Astrocyte (in vitro differentiated cells and primary cell): ENCODE data around the gene CNTN5. TPM values are rescaled to one million over a fixed set of nuclear protein-coding genes. Genes with fewer than 3 reads are reported as not detected.

Experiments used
- DNase-seq: peaks from one replicate; pipeline ENCODE4 v3.0.0-alpha.2; 2010; ENCODE audit warnings: low read depth
- FAIRE-seq: peaks from 2 replicates; lab custom pipeline; 2011; peaks lifted over from hg19 to GRCh38; lab: Jason Lieb, UNC
- H2AFZ ChIP-seq: 2 replicates; pipeline ENCODE4 v1.6.0; 2012; ENCODE audit warnings: low read depth, low read length, inconsistent platforms
- H3K27ac ChIP-seq: 2 replicates; pipeline ENCODE4 v1.5.1; 2011; ENCODE audit warnings: low read depth, low read length, inconsistent platforms
- H3K27me3 ChIP-seq: 2 replicates; pipeline ENCODE4 v1.6.0; 2011; ENCODE audit warnings: low read length, inconsistent platforms; ENCODE audit not compliant: insufficient read depth
- H3K36me3 ChIP-seq: 2 replicates; pipeline ENCODE4 v1.5.1; 2011; ENCODE audit warnings: low read length, inconsistent platforms; ENCODE audit not compliant: insufficient read depth
- H3K4me1 ChIP-seq: 2 replicates; pipeline ENCODE4 v1.5.1; 2011; ENCODE audit warnings: low read length, inconsistent platforms; ENCODE audit not compliant: insufficient read depth
- H3K4me2 ChIP-seq: 2 replicates; pipeline ENCODE4 v1.6.0; 2012; ENCODE audit warnings: low read length, inconsistent platforms
- H3K4me3 ChIP-seq: 2 replicates; pipeline ENCODE4 v1.5.1; 2011; ENCODE audit warnings: low read depth, mild to moderate bottlenecking, low read length, inconsistent platforms; ENCODE audit not compliant: insufficient read depth
- H3K79me2 ChIP-seq: 2 replicates; pipeline ENCODE4 v1.6.0; 2012; ENCODE audit warnings: mild to moderate bottlenecking, low read length, inconsistent platforms; ENCODE audit not compliant: insufficient read depth
- H3K9ac ChIP-seq: 2 replicates; pipeline ENCODE4 v1.6.0; 2012; ENCODE audit warnings: mild to moderate bottlenecking, low read length, inconsistent platforms
- H3K9me3 ChIP-seq: 2 replicates; pipeline ENCODE4 v1.5.1; 2012; ENCODE audit warnings: low read depth, mild to moderate bottlenecking, low read length, inconsistent platforms; ENCODE audit not compliant: insufficient read depth
- H4K20me1 ChIP-seq: 2 replicates; pipeline ENCODE4 v1.6.0; 2012; ENCODE audit warnings: low read length, inconsistent platforms; ENCODE audit not compliant: insufficient read depth
- H3K27ac Mint-ChIP-seq: one replicate; pipeline ENCODE4 v1.8.0; 2021; ENCODE audit warnings: mild to moderate bottlenecking, mixed read lengths; ENCODE audit not compliant: unreplicated experiment
- H3K27me3 Mint-ChIP-seq: one replicate; pipeline ENCODE4 v1.8.0; 2021; ENCODE audit warnings: low read depth, mixed read lengths; ENCODE audit not compliant: unreplicated experiment
- H3K36me3 Mint-ChIP-seq: one replicate; pipeline ENCODE4 v1.8.0; 2021; ENCODE audit warnings: low read depth, mixed read lengths; ENCODE audit not compliant: unreplicated experiment
- H3K4me1 Mint-ChIP-seq: one replicate; pipeline ENCODE4 v1.8.0; 2021; ENCODE audit warnings: low read depth, mixed read lengths; ENCODE audit not compliant: unreplicated experiment
- H3K4me3 Mint-ChIP-seq: one replicate; pipeline ENCODE4 v1.8.0; 2021; ENCODE audit warnings: mild to moderate bottlenecking, moderate library complexity, mixed read lengths; ENCODE audit not compliant: unreplicated experiment
- H3K9me3 Mint-ChIP-seq: one replicate; pipeline ENCODE4 v1.8.0; 2021; ENCODE audit warnings: mild to moderate bottlenecking, mixed read lengths; ENCODE audit not compliant: unreplicated experiment
- EZH2 ChIP-seq: IDR thresholded peaks from 2 replicates; pipeline ENCODE4 v1.6.1; 2012; ENCODE audit warnings: mild to moderate bottlenecking, low read length, inconsistent platforms; ENCODE audit not compliant: insufficient read depth
- total RNA-seq: library from RNA; stranded (reverse); gene quantifications from 2 replicates; pipeline ENCODE4 v1.2.1, GENCODE V29; 2021
- TF ChIP-seq, protein P1 (sequence below): IDR thresholded peaks from 2 replicates; pipeline ENCODE4 v1.5.1; 2011; ENCODE audit warnings: low read depth, mild to moderate bottlenecking, inconsistent platforms, low read length, moderate library complexity; ENCODE audit not compliant: insufficient read depth

CNTN5 gene
- total RNA-seq, 1 donor from 2014 or later = 1.1 TPM

- TF ChIP-seq, protein P1, sequence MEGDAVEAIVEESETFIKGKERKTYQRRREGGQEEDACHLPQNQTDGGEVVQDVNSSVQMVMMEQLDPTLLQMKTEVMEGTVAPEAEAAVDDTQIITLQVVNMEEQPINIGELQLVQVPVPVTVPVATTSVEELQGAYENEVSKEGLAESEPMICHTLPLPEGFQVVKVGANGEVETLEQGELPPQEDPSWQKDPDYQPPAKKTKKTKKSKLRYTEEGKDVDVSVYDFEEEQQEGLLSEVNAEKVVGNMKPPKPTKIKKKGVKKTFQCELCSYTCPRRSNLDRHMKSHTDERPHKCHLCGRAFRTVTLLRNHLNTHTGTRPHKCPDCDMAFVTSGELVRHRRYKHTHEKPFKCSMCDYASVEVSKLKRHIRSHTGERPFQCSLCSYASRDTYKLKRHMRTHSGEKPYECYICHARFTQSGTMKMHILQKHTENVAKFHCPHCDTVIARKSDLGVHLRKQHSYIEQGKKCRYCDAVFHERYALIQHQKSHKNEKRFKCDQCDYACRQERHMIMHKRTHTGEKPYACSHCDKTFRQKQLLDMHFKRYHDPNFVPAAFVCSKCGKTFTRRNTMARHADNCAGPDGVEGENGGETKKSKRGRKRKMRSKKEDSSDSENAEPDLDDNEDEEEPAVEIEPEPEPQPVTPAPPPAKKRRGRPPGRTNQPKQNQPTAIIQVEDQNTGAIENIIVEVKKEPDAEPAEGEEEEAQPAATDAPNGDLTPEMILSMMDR = no peak
- Histone ChIP-seq H3K36me3 (no peaks in the 10 kb centered on the region), H3K27me3 (no peaks in the 10 kb centered on the region), H3K9me3 (no peaks in the 10 kb centered on the region), H3K4me2 (no peak overlapping the region), H3K27ac (no peak overlapping the region), H4K20me1 (no peaks in the 10 kb centered on the region), H3K79me2 (no peaks in the 10 kb centered on the region), H2AFZ (no peak overlapping the region), H3K9ac (no peak overlapping the region), H3K4me3 (no peak overlapping the region), H3K4me1 (no peaks in the 10 kb centered on the region)
- FAIRE-seq (no peak), DNase-seq (no peak)
- Mint-ChIP-seq H3K9me3 (no peaks in the 10 kb centered on the region), H3K4me1 (peaks cover 10% of the 10 kb centered on the region), H3K27ac (no peak overlapping the region), H3K4me3 (no peak overlapping the region), H3K27me3 (no peaks in the 10 kb centered on the region), H3K36me3 (no peaks in the 10 kb centered on the region)
These were observed 1316.1 kb downstream of the CNTN5 start for GRCh38 chr11:100336873-100337272.

DNA sequence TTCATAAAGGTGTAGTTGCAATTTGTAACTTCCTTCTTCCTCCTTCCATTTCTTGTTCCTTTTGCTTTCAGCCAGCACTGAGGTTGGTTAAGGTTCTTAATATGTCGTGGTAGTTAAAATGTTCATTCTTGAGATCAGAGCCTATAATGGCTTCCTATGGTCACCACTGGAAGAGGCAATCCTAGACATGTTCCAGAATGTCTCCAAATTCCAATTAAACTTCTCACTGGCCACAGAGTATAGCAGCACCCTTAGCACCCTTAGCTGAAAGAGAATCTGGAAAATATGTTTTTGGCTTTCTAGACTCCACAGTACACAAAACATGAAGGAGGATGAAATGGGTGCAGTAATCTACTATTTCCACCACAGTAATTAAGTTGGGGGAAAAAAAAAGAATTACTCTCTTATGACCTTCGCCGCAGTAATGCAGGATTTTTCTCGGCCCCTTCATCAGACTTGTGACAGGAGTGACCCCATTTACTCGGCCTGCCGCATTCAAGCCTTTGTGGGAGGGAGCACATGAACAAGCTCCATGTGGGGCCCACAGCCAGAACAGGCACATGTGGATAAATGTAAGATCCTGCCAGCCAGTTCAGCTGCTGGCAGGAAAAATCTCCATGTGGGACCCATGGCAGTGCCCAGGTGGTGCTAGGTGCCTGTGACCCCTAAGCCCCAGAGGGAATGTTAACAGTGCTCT is 1317.5 kb downstream of the CNTN5 start:
- Histone ChIP-seq H3K36me3 (no peaks in the 10 kb centered on the region), H3K9me3 (no peaks in the 10 kb centered on the region), H3K79me2 (no peaks in the 10 kb centered on the region), H3K4me1 (no peaks in the 10 kb centered on the region), H4K20me1 (no peaks in the 10 kb centered on the region), H3K27me3 (no peaks in the 10 kb centered on the region), H3K9ac (no peak overlapping the region), H2AFZ (no peak overlapping the region), H3K4me3 (no peak overlapping the region), H3K4me2 (no peak overlapping the region), H3K27ac (no peak overlapping the region)
- H3K27me3 Mint-ChIP-seq = no peaks in the 10 kb centered on the region
- H3K4me3 Mint-ChIP-seq = no peak overlapping the region
- H3K27ac Mint-ChIP-seq = no peak overlapping the region
- FAIRE-seq (no peak), DNase-seq (no peak)
- TF ChIP-seq, protein P1 = no peak
- TF ChIP-seq EZH2 = no peak
- no peaks in the 10 kb centered on the region for H3K9me3 Mint-ChIP-seq
- peaks cover 10% of the 10 kb centered on the region for H3K4me1 Mint-ChIP-seq
- H3K36me3 Mint-ChIP-seq = no peaks in the 10 kb centered on the region
